Activated CD4-positive, alpha-beta T cell treated with anti-CD3 and anti-CD28 coated beads for 24 hours (primary cell): Measurements from ENCODE around the gene PPP1R9A.

ENCODE experiments used
- DNase-seq, 2 donors: peaks; one replicate each; pipeline ENCODE4 v3.0.0-alpha.2; 2020; ENCODE audit warnings: low read depth in 2 of 2

The PPP1R9A gene

DNA sequence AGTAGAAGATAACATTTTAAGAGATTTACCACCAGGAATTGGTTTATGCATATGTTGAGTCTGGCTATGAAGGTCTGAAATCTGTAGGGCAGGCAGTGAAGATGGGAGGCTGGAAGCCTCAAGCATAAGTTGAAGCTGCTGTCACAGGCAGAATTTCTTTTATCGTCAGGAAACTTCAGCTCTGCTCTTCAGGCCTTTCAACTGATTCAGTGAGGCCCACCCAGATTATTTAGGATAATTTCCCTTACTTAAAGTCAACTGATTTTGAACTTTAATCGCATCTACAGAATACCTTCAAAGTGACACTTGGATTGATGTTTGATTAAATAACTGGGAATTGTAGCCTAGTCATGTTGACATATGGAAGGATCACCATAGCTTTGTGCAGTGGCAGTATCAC lies 190.5 kb downstream of the PPP1R9A start:
- DNase-seq: no peak

DNA sequence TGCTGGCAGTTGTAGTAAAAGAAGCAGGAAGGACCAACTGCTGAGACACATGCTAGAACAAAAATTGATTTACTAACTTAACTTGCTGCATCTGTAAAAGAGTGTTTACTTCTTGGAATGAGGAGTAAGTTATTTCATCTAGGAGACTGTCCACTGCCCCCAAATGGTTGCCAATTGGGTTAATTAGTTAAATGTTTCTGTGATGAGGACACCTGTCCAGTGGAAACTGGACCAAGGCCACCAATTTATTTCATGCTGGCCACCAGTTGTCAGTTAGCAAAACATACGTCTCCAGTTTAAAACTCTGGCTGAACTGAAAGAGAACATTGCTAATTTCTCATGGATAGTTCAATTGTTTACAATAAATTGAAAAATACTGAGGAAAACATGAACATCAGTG lies 191.7 kb downstream of the PPP1R9A start:
- DNase-seq: no peak

DNA sequence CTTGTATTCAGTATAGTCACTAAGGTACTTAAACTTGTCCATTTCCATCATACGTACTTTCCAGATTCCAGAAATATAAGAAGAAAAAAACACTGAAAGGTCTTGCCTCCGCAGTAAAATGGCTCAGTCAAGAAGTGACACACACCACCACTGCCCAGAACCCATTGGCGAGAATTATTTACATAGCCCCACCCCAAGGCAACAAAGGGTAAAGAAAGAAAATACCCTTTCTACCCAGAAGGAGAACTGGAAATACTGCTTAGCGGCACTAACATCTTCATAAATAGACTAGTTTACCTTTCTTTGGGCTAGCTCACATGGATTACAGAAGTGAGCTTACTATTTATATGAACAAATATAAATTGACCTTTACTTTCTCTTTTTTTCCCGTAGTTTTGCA lies 194.0 kb downstream of the PPP1R9A start:
- DNase-seq: no peak

DNA sequence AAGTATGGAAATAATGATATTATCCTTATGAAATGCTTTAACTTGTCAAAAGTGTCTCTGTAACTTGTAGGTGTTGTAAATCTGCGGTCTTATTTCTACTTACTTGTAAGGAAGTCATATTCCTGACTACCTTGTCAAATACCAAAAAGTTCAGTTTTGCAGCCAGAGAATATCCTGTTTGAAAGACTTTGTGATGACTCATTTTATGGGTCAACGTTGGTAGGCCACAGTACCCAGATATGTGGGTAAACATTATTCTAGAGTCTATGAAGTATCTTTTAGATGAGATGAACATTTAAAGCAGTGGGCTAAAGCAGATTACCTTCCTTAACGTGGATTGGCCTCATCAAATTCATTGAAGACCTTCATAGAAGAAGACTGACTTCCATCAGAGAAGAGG lies 195.3 kb downstream of the PPP1R9A start:
- no peak for DNase-seq

GRCh38 chr7:95104739-95105138 lies 197.3 kb downstream of the PPP1R9A start:
- no peak for DNase-seq

DNA sequence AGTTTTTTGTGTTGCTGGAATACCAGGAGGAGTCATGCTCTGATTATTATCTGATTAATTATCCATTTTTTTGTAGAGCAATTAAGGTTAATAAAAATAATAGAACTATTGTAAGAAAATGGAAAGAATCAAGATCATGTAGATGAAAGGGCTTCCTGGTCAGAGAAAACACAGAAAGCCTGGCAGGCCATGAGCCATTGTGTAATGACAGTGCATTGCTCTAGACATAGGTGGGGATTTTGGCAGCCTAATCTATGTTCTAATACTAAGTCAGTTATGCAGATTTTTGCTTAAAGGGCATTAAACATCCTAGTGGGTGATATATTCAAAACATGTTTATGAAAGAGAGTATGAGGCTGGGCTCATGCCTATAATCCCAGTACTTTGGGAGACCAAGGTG lies 198.2 kb downstream of the PPP1R9A start:
- DNase-seq: no peak

DNA sequence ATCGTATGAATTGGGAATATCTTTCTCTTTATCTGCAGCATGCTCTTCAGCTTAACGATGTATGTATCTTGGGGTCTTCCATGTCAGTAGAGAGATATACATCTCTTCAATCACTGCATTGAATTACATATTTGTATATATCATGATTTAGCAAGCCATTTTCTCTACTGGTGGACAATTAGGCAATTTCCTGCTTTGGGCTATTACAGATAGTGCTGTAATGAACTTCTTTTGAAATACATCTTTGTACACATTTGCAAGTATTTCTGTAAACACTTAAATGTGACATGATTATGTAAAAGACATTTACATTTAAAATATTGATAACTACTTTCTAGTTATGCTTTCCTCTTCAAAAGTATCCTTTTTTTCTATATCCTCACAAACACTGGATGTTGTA lies 199.0 kb downstream of the PPP1R9A start:
- DNase-seq: no peak

GRCh38 chr7:95110707-95111106 lies 203.3 kb downstream of the PPP1R9A start:
- no peak for DNase-seq

- no peak for DNase-seq
These were observed 206.2 kb downstream of the PPP1R9A start for GRCh38 chr7:95113590-95113989.

DNA sequence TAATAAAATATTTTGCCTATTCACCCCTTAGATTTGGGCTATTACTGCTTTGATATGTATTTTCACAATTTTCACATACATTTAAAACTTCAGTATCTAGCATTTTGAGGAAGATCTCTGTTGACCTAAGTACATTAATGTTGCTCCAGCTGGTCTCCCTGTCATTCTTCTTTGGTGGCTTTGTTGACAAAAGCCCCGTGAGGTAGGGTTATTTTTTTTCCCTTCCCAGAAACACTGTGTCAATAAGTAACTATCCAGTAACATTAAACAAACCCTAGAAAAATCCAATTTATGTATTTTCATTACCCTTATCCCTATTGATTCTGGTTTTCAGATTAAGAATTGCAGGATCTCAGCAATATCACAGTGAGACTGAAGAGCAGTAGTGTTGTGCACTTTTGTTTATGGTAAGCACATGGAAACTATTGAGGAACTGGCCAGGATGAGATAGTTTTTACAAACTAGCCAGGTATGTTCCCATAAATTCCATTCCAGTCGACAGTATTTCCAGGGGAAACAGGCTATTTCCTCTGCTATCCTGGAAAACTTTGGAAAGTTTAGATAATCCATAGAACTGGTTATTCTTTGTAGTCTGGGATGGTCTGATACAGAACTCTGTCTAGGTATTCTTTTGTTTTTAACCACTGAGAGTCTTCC lies 218.8 kb downstream of the PPP1R9A start:
- no peak for DNase-seq

GRCh38 chr7:95132500-95132899 lies 225.1 kb downstream of the PPP1R9A start:
- no peak for DNase-seq

DNA sequence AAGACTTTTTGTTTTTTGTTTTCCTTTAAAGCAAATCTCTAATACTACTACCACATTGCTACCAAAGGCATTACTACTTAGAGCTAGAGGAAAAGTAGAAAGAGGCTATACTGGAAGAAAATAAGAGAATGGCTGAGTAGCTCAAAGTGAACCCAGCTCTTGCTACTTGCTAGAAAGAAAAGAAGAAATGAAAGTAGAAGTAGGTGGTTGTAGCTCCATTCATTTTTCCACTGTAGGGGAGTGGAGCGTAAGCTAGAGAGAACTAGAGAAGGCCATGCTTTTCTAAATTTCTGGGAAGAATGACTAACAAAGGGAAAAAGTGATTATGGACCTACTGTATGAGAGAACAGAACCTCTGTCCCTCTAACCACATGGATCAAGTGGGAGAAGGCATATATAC lies 232.5 kb downstream of the PPP1R9A start:
- DNase-seq: no peak

DNA sequence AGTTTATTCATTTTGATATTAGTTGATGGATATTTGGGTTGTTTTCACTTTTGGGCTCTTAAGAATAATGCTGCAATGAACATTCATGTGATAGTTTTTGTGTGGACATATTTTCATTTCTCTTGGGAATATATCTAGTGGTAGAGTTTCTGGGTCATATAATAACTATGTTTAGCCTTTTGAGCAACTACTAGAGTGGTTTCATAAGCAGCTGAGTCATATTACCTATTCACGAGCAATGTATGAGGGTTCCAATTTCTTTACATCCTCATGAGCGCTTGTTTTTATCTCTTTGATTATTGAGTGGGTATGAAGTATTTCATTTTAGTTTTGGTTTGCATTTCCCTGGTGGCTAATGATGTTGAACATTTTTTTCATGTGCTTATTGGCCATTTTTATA lies 234.4 kb downstream of the PPP1R9A start:
- DNase-seq: no peak

DNA sequence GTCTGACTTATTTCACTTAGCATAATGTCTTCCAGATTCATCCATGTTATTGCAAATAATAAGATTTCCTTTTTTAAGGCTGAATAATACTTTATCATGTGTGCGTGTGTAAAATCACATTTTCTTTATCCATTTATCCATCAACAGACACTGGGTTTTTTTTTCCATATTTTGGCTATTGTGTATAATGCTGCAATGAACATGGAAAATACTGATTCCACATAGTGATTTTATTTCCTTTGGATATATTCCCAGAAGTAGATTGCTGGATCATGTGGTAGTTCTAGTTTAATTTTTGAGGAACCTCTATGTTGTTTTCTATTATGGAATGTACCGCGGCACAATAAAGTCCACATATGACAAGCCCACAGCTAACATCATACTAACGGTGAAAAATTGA lies 236.9 kb downstream of the PPP1R9A start:
- no peak for DNase-seq

DNA sequence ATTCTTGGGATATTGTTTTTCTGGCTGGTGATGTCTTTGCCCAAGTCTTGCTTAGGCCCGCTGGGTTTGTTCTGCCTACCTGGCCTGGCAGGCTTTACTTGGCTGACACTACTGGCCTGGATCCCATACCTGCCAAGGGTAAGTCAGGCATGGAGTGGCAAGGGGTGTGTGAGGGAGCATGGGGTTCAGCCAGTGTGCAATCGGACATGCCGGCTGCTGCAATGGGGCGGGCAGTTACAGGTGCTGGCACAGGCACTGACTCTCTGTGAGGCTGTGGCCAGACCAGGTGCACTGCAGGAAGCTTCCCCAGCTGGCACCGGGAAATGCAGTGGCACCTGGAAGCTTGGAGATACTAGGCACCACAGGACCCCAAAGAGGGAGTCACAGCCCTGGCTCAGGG lies 248.6 kb downstream of the PPP1R9A start:
- DNase-seq: no peak

- no peak for DNase-seq
These were observed 250.0 kb downstream of the PPP1R9A start for GRCh38 chr7:95157381-95157780.

- DNase-seq: no peak
These were observed 262.3 kb downstream of the PPP1R9A start for GRCh38 chr7:95169678-95170077.

DNA sequence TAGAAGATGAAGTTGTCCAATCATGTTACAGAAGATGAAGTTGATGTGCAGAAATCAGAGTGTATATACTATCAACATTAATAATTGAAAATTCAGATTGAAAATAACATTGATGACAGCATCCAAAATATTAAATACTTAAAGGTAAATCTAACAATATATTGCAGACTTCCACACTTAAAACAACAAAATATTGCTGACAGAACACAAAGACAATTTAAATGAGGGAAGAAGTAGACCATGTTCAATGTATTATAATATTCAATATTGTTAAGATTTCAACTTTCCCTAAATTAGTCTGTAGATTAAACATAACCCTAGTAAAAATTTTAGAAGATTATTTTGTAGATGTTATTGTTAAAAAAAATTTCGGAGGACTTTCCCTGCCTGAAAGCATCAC lies 265.0 kb downstream of the PPP1R9A start:
- no peak for DNase-seq

DNA sequence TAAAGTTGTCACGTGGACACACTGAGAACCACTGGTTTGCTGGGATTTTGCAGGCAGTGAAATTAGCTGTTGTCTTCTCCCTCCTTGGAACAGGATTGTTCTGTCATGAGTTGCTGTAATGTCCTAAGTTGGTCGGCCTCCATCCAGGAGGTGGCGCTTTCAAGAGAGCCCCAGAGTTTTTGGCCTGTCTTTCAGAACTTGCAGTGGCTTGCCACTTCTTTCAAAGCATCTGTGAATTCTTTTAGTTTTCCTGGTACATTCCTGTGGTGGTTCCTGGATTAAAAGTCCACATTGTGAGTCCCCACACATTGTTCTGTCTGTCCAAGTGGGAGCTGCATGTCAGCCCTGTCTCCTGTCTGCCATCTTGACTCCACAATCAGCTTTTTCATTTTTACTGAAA lies 283.1 kb downstream of the PPP1R9A start:
- no peak for DNase-seq

- DNase-seq: no peak
These were observed 284.4 kb downstream of the PPP1R9A start for GRCh38 chr7:95191795-95192194.

DNA sequence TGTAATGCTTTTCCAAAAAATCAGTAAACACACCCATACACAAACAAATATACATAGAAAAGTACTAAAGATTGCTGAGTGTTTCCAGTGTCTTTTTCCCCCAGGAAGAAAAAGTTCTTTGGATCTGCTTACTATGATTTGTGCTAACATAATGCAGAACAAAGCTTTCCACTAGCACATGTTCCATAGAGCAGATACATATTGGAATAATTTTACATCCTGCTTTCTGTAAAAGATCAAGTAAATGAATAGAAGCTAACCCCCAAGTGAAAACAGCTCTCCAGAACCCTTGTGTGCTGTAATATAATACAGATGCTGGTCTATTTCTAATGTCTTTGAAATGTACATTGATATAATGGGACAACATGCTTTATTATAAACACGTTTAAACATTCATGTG lies 291.5 kb downstream of the PPP1R9A start:
- no peak for DNase-seq

DNA sequence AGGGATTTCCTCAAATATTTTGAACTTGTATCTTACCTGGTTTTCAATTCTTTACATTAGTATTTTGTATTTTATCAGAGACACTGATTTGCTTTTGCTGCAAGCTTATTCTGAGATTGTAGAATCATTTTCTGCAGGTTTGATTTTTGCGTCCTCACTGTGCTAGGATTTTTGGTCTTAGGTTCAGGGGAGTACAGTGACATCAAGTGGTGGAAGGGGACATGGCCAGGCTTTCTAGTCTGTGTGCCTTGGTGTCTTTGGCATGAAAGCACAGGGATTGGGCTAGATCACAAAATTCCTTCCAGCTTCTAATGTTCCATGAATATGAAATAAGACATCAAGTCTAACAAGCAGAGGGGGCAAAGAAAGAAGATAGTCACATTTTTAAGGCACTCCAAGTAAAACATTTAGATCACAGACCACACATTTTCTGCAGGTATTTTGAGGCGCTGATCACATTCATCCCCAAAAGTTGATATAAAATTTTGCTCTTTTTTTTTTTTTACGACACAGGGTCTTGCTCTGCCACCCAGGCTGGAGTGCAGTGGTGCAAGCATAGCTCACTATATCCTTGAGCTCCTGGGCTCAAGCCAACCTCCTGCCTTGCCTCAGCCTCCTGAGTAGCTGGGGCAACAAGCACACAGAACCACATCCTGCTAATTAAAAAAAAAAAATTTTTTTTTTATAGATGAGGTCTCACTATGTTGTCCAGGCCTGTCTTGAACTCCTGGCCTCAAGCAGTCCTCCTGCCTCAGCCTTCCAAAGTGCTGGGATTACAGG lies 292.6 kb downstream of the PPP1R9A start:
- DNase-seq: no peak

- no peak for DNase-seq
These were observed 293.3 kb downstream of the PPP1R9A start for GRCh38 chr7:95200741-95201140.

GRCh38 chr7:95201727-95202126 lies 294.3 kb downstream of the PPP1R9A start:
- no peak for DNase-seq
